GM19455 (cell line): ENCODE results near the gene UBE2E1.

Experiments
- ATAC-seq: cut with Tn5 transposase; IDR thresholded peaks from one replicate; pipeline ENCODE4 v1.9.1; 2021; ENCODE audit not compliant: unreplicated experiment

Gene UBE2E1

GRCh38 chr3:23819599-23820360, 14.0 kb downstream of the UBE2E1 start:
- ATAC-seq = no peak

GRCh38 chr3:23820888-23821287, 15.1 kb downstream of the UBE2E1 start:
- ATAC-seq = no peak

GRCh38 chr3:23821858-23822257, 16.1 kb downstream of the UBE2E1 start:
- no peak for ATAC-seq

GRCh38 chr3:23822559-23822958, 16.8 kb downstream of the UBE2E1 start:
- no peak for ATAC-seq

- ATAC-seq = no peak
Measured at GRCh38 chr3:23823620-23824019, 17.9 kb downstream of the UBE2E1 start.

GRCh38 chr3:23824699-23825444, 19.1 kb downstream of the UBE2E1 start:
- no peak for ATAC-seq

- ATAC-seq = no peak
Measured at GRCh38 chr3:23825802-23826201, 20.0 kb downstream of the UBE2E1 start.

- no peak for ATAC-seq
Measured at GRCh38 chr3:23826382-23827064, 20.8 kb downstream of the UBE2E1 start.

GRCh38 chr3:23829242-23829934, 23.6 kb downstream of the UBE2E1 start:
- ATAC-seq = peak; percentile 56

- peak; percentile 87 for ATAC-seq
Measured at GRCh38 chr3:23830869-23831484, 25.2 kb downstream of the UBE2E1 start.

- no peak for ATAC-seq
Measured at GRCh38 chr3:23831517-23832394, 26.0 kb downstream of the UBE2E1 start.

GRCh38 chr3:23832523-23832922, 26.8 kb downstream of the UBE2E1 start:
- no peak for ATAC-seq

- no peak for ATAC-seq
Measured at GRCh38 chr3:23834082-23834870, 28.5 kb downstream of the UBE2E1 start.

GRCh38 chr3:23835087-23835486, 29.3 kb downstream of the UBE2E1 start:
- ATAC-seq = no peak

GRCh38 chr3:23835802-23836201, 30.0 kb downstream of the UBE2E1 start:
- no peak for ATAC-seq

GRCh38 chr3:23836536-23837230, 30.9 kb downstream of the UBE2E1 start:
- no peak for ATAC-seq

GRCh38 chr3:23837286-23837685, 31.5 kb downstream of the UBE2E1 start:
- ATAC-seq = no peak

GRCh38 chr3:23837691-23838090, 31.9 kb downstream of the UBE2E1 start:
- ATAC-seq = no peak
